Tibial artery (tissue), 4 donors: ENCODE data around the gene GIMAP7.
"Not testable (repeated sequence)": the region's sequence is repeated elsewhere in the genome, so short reads cannot be mapped to it uniquely, and the experiment has no call there.

Experiments
- DNase-seq, 2 donors: peaks; one replicate each; pipeline ENCODE4 v3.0.0-alpha.2; 2019
- H3K27ac ChIP-seq, 2 donors: fragments of 200-600 bp; sonication (generic) in 1 of 2; 1 replicate in 1 of 2; 2 replicates in 1 of 2; pipeline ENCODE4 v1.5.1; 2018 to 2019; ENCODE audit warnings: mild to moderate bottlenecking in 1 of 2
- H3K27me3 ChIP-seq, 2 donors: fragments of 200-600 bp; sonication (generic) in 1 of 2; one replicate each; pipeline versions ENCODE4 v1.5.1 to v1.6.0; 2016 to 2019
- H3K36me3 ChIP-seq, 3 donors: fragments of 200-600 bp; sonication (generic) in 2 of 3; one replicate each; pipeline ENCODE4 v1.5.1; 2016 to 2019; ENCODE audit warnings: mild to moderate bottlenecking in 2 of 3
- H3K4me1 ChIP-seq, 4 donors: fragments of 200-600 bp; sonication (generic) in 2 of 4; 1 replicate in 3 of 4; 2 replicates in 1 of 4; pipeline ENCODE4 v1.5.1; 2016 to 2019
- H3K4me3 ChIP-seq, 2 donors: fragments of 200-600 bp; sonication (generic) in 1 of 2; 1 replicate in 1 of 2; 2 replicates in 1 of 2; pipeline ENCODE4 v1.5.1; 2018 to 2019; ENCODE audit warnings: mild to moderate bottlenecking in 2 of 2
- H3K9me3 ChIP-seq, 3 donors: fragments of 200-600 bp; sonication (generic) in 1 of 3; one replicate each; pipeline ENCODE4 v1.5.1; 2016 to 2019
- intact Hi-C: fragments of 100-400 bp; cut with DNase I; formaldehyde crosslinking; loops from one replicate; pipeline ENCODE4 v1.15.0; 2023; ENCODE audit warnings: low total_unique reads
- TF ChIP-seq, protein P1 (sequence below), 2 experiments: fragments of 200-600 bp in 1 of 2; fragments of 450-650 bp in 1 of 2; IDR thresholded peaks; one replicate each; pipeline ENCODE4 v1.5.1; 2017 to 2019; ENCODE audit warnings: antibody characterized with exemption in 2 of 2, mild to moderate bottlenecking in 1 of 2, moderate library complexity in 1 of 2

GIMAP7 gene

DNA sequence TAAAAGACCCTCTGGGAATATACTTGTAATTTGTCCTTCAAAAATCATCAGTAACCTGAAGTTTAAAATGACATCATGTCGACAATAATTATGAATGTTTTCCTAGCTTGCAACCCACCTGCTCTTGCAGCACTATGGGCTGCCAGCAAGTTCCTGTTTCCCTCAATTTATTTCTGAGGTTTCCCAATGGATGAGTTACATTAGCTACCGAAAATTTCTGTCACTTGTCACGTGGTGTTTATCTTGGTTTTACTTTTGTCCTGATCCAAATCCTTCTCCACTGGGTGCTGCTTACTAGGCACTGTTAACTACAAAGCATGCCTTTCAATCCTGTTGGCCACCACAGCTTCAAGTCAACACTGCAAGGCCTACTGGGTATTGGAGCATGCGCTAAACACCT, 32.8 kb upstream of the GIMAP7 start:
- H3K4me1 ChIP-seq: no peaks in the 10 kb centered on the region
- TF ChIP-seq, protein P1, sequence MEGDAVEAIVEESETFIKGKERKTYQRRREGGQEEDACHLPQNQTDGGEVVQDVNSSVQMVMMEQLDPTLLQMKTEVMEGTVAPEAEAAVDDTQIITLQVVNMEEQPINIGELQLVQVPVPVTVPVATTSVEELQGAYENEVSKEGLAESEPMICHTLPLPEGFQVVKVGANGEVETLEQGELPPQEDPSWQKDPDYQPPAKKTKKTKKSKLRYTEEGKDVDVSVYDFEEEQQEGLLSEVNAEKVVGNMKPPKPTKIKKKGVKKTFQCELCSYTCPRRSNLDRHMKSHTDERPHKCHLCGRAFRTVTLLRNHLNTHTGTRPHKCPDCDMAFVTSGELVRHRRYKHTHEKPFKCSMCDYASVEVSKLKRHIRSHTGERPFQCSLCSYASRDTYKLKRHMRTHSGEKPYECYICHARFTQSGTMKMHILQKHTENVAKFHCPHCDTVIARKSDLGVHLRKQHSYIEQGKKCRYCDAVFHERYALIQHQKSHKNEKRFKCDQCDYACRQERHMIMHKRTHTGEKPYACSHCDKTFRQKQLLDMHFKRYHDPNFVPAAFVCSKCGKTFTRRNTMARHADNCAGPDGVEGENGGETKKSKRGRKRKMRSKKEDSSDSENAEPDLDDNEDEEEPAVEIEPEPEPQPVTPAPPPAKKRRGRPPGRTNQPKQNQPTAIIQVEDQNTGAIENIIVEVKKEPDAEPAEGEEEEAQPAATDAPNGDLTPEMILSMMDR (IDR thresholded peaks at IDR 0.05): no peak
- intact Hi-C loops: no loop called here
- DNase-seq: no peak
- no peaks in the 10 kb centered on the region for H3K36me3 ChIP-seq
- no peak overlapping the region for H3K4me3 ChIP-seq
- no peaks in the 10 kb centered on the region for H3K9me3 ChIP-seq
- no peak overlapping the region for H3K27ac ChIP-seq
- no peaks in the 10 kb centered on the region for H3K27me3 ChIP-seq

- not testable (repeated sequence) for H3K4me1 ChIP-seq
Observed at GRCh38 chr7:150483514-150483913, 31.2 kb upstream of the GIMAP7 start.

GRCh38 chr7:150484071-150484470, 30.6 kb upstream of the GIMAP7 start:
- H3K4me3 ChIP-seq, H3K27ac ChIP-seq, H3K9me3 ChIP-seq, DNase-seq, intact Hi-C loops, H3K4me1 ChIP-seq, H3K27me3 ChIP-seq, H3K36me3 ChIP-seq: not testable (repeated sequence)

More at GRCh38 chr7:150483514-150483913, 31.2 kb upstream of the GIMAP7 start:
- H3K27me3 ChIP-seq, H3K36me3 ChIP-seq, H3K4me3 ChIP-seq, H3K9me3 ChIP-seq, H3K27ac ChIP-seq, DNase-seq, intact Hi-C loops: not testable (repeated sequence)

- no peak overlapping the region for H3K27ac ChIP-seq
- no peak for DNase-seq
- TF ChIP-seq, protein P1 (IDR thresholded peaks at IDR 0.05): no peak
Observed at GRCh38 chr7:150487625-150488024, 27.0 kb upstream of the GIMAP7 start.

DNA sequence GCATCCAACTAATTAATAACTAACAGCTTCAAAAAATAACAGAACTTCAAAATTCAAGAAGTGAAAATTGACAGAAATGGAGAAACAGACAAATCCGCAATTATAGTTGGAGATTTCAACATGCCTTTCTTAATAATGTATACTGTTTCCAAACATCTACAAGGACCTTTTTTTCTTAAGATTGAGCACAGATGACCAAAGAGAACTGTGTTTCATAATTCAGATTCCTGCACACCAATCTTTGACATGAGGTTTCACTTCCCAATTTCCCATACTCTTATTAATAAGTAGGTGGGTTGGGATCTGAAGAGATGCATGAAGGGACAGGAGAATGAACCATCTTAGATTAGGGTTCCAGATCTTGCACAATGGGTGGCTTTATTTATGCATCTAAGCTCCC, 24.9 kb upstream of the GIMAP7 start:
- H3K9me3 ChIP-seq: peaks cover 0 to 4% (median 0%) of the 10 kb centered on the region in 3 donors
- no peak for DNase-seq
- TF ChIP-seq, protein P1 (IDR thresholded peaks at IDR 0.05): no peak
- H3K36me3 ChIP-seq: no peaks in the 10 kb centered on the region
- no peak overlapping the region for H3K27ac ChIP-seq
- no peaks in the 10 kb centered on the region for H3K27me3 ChIP-seq
- no peaks in the 10 kb centered on the region for H3K4me1 ChIP-seq
- intact Hi-C loops: no loop called here
- no peak overlapping the region for H3K4me3 ChIP-seq

More at GRCh38 chr7:150487625-150488024, 27.0 kb upstream of the GIMAP7 start:
- H3K36me3 ChIP-seq: no peaks in the 10 kb centered on the region
- H3K27me3 ChIP-seq: no peaks in the 10 kb centered on the region
- H3K9me3 ChIP-seq: peaks cover 0 to 4% (median 0%) of the 10 kb centered on the region in 3 donors
- intact Hi-C loops: no loop called here
- H3K4me3 ChIP-seq: no peak overlapping the region
- H3K4me1 ChIP-seq: no peaks in the 10 kb centered on the region

DNA sequence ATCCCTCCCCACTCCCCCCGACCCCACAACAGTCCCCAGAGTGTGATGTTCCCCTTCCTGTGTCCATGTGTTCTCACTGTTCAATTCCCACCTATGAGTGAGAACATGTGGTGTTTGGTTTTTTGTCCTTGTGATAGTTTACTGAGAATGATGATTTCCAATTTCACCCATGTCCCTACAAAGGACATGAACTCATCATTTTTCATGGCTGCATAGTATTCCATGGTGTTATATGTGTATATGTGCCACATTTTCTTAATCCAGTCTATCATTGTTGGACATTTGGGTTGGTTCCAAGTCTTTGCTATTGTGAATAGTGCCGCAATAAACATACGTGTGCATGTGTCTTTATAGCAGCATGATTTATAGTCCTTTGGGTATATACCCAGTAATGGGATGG, 21.2 kb upstream of the GIMAP7 start:
- H3K4me1 ChIP-seq, intact Hi-C loops, H3K27me3 ChIP-seq, DNase-seq, H3K36me3 ChIP-seq, H3K9me3 ChIP-seq, H3K4me3 ChIP-seq, H3K27ac ChIP-seq: not testable (repeated sequence)

DNA sequence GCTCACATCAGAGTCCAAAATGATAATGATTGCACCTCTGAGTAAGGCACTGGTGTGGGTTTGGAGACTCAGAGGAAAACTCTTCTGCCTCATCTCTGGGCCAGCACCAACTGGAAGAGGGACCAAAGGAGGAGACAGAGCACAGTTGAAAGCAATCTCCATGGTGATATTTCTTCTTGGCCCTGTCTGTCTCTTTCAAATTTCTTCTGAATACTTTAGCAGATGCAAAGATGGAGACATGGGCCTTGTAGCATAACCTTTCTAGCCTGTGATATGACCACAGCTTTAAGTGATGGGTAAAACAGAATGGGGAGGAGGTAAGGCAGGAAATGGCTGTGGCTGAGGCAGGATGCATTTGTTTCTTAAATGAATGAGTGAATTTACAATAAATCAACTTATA, 12.2 kb upstream of the GIMAP7 start:
- Histone ChIP-seq H3K4me3 (no peak overlapping the region), H3K36me3 (no peaks in the 10 kb centered on the region), H3K9me3 (peaks cover 0 to 7% (median 0%) of the 10 kb centered on the region in 3 donors), H3K4me1 (no peaks in the 10 kb centered on the region), H3K27ac (no peak overlapping the region), H3K27me3 (no peaks in the 10 kb centered on the region)
- TF ChIP-seq, protein P1 (IDR thresholded peaks at IDR 0.05): no peak
- no peak for DNase-seq
- intact Hi-C loops: no loop called here
